Measurements from ENCODE around the gene STAP2. TPM values are rescaled to one million over a fixed set of nuclear protein-coding genes. Genes with fewer than 3 reads are reported as not detected.

STAP2 gene
- total RNA-seq, 2 donors from 2014 or later = 47.9 to 107 TPM

DNA sequence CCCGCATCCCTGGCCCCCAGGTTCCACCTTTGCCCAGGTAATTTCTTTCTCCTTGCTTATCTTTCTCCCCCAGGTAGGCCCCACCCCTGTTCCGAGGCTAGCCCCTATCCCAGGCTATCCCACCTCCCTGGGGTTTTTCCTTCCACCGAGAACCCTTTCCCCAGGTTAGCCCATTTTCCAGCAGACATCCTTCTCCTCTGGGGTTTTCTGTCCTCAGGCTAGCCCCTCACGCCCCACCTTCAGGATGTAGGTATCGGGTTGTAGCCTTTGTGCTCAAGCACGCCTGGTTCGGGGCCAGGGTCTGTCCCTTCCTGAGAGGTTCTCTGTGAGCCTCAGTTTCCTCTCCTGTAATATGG, 33.4 kb downstream of the STAP2 start:
- Histone ChIP-seq H3K4me3 (no peak overlapping the region), H3K9me3 (no peaks in the 10 kb centered on the region), H3K27ac (no peak overlapping the region), H3K27me3 (replicated peaks; ENCODE audit: insufficient read depth) (peaks cover 4% of the 10 kb centered on the region), H3K36me3 (no peaks in the 10 kb centered on the region), H3K4me1 (replicated peaks) (no peaks in the 10 kb centered on the region)
- 80% methylated on average over 7 of the region's 7 CpGs for WGBS
- intact Hi-C loops (cut with DNase I) = no loop called here
- DNase-seq (ENCODE audit: low spot score) = no peak
- TF ChIP-seq POLR2AphosphoS5 (IDR thresholded peaks at IDR 0.05) = no peak
- TF ChIP-seq, protein P1, sequence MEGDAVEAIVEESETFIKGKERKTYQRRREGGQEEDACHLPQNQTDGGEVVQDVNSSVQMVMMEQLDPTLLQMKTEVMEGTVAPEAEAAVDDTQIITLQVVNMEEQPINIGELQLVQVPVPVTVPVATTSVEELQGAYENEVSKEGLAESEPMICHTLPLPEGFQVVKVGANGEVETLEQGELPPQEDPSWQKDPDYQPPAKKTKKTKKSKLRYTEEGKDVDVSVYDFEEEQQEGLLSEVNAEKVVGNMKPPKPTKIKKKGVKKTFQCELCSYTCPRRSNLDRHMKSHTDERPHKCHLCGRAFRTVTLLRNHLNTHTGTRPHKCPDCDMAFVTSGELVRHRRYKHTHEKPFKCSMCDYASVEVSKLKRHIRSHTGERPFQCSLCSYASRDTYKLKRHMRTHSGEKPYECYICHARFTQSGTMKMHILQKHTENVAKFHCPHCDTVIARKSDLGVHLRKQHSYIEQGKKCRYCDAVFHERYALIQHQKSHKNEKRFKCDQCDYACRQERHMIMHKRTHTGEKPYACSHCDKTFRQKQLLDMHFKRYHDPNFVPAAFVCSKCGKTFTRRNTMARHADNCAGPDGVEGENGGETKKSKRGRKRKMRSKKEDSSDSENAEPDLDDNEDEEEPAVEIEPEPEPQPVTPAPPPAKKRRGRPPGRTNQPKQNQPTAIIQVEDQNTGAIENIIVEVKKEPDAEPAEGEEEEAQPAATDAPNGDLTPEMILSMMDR (IDR thresholded peaks at IDR 0.05) = no peak
- no peak for TF ChIP-seq POLR2A (IDR thresholded peaks at IDR 0.05)

DNA sequence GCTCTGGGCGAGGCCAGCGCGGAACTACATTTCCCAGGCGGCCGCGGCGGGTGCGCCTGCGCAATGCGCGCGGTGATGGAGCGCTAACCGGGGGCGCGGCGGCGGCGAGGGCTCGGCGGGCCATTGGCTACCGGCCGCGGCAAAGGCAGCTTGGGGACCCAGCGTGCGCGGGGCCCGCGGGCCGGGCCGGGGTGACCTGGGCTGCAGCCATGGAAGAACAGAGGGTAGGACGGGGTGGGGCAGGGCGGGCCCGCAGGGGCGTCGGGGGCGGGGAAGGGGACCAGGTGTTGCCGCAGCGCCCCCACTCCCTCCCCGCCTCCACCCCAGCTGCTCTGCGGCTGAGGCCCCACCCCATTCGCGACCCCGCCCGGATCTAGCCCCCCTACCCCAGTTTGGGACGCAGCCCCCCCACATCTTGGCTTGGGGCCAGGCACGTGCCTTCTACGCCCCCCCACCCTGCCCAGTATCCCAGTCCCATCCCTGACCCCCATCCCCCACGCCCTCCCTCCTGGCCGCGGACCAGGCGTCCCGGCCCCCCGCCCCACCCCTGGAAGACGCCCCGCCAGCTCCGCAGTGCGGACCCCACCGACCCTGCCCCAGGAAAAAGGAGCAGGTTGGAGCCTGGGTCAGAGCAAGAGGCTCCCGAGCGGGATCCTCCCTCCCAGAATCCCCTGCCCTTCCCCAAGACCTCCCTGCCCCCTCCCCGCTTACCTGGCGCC, 33.9 kb downstream of the STAP2 start, which contains the start of gene FSD1:
Gene FSD1, plus strand, starts transcription at position 61 of the 719 bp plus-strand sequence. Its CDS starts 149 bp downstream, at position 210.
- TF ChIP-seq, protein P1 (IDR thresholded peaks at IDR 0.05) = no peak
- intact Hi-C loops (cut with DNase I) = no loop called here
- H3K36me3 ChIP-seq = no peaks in the 10 kb centered on the region
- H3K27me3 ChIP-seq (replicated peaks; ENCODE audit: insufficient read depth) = peaks cover 4% of the 10 kb centered on the region
- H3K4me1 ChIP-seq (replicated peaks) = no peaks in the 10 kb centered on the region
- H3K9me3 ChIP-seq = no peaks in the 10 kb centered on the region
- 4% methylated on average over 46 of the region's 63 CpGs for WGBS
- DNase-seq (ENCODE audit: low spot score) = no peak
- H3K4me3 ChIP-seq = peak within 1 kb of the TSS in 1 of 2 donors; percentile 13
- H3K27ac ChIP-seq = no peak within 1 kb of the TSS

DNA sequence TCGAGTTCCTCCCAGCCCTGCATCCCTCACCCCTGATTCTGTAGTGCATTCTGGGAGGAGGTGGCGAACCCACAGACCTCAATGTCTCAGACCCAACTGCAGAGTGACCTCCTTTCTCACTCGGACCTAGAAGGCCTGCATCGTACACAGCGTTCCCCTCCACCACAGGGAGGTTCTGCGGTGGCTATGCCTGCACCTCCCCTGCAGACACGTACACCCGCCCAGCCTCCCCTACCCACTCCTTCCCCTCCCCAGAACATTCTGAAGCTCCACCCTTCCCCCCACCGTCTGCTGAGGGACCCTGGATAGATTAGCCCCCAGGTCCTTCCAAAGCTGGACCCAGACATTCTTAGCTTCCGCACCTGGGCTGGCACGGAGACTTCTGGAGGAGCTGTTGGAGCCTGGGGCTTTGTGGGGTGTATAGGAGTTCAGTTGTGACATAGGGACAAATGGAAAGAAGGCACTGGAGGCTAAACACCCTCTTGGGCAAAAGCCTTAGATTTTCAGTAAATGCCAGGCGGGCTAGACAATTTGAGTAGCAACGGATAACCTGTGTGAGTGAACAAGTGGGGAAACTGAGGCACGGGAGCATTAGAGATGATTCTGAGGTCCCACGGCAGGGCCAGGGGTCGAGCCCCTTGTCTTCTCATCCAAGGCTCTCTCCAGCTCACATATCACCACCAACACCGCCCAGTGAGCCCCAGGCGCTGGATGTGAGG, 34.6 kb downstream of the STAP2 start:
- Histone ChIP-seq H3K27ac (no peak overlapping the region), H3K4me1 (replicated peaks) (no peaks in the 10 kb centered on the region), H3K4me3 (no peak overlapping the region), H3K9me3 (no peaks in the 10 kb centered on the region), H3K27me3 (replicated peaks; ENCODE audit: insufficient read depth) (peaks cover 4% of the 10 kb centered on the region), H3K36me3 (no peaks in the 10 kb centered on the region)
- TF ChIP-seq POLR2A (IDR thresholded peaks at IDR 0.05) (no peak), POLR2AphosphoS5 (IDR thresholded peaks at IDR 0.05) (no peak)
- TF ChIP-seq, protein P1 (IDR thresholded peaks at IDR 0.05) = no peak
- no peak for DNase-seq (ENCODE audit: low spot score)
- intact Hi-C loops (cut with DNase I) = no loop called here
- 54% methylated on average over 18 of the region's 18 CpGs for WGBS

DNA sequence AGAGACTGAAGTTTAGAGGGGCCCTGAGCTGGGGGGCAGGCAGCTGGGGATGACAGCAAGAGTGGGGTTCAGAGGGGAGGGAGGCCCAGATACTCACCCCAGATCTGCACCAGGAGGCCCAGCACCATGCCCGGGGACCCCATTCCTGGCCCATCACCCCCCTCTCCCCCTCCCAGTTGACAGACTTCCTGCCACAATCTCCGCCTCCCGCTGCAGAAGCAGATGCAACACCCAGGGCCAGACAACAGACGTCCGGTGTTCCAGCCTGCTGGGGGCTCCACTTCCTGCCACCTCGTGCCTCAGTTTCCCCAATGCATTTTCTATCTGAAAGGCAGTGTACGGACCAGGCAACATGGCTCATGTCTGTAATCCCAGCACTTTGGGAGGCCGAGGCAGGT, 36.4 kb downstream of the STAP2 start, which contains the start of gene TMIGD2:
Gene TMIGD2, minus strand, starts transcription at position 147 of the 398 bp plus-strand sequence. Its CDS starts 4 bp downstream, at position 143.
- H3K27me3 ChIP-seq (replicated peaks; ENCODE audit: insufficient read depth) = peaks cover 4% of the 10 kb centered on the region
- no peaks in the 10 kb centered on the region for H3K4me1 ChIP-seq (replicated peaks)
- TF ChIP-seq, protein P1 (IDR thresholded peaks at IDR 0.05) = no peak
- TF ChIP-seq POLR2AphosphoS5 (IDR thresholded peaks at IDR 0.05) = no peak
- no peak for TF ChIP-seq POLR2A (IDR thresholded peaks at IDR 0.05)
- no peak for DNase-seq (ENCODE audit: low spot score)
- intact Hi-C loops (cut with DNase I) = no loop called here
- no peaks in the 10 kb centered on the region for H3K36me3 ChIP-seq
- H3K4me3 ChIP-seq = no peak within 1 kb of the TSS
- H3K9me3 ChIP-seq = no peaks in the 10 kb centered on the region
- WGBS = 72% methylated on average over 8 of the region's 8 CpGs
- H3K27ac ChIP-seq = no peak within 1 kb of the TSS

Measured in prostate gland (tissue), 2 donors.